CD14-positive monocyte (primary cell): Measurements from ENCODE around the gene FAT1. TPM values are rescaled to one million over a fixed set of nuclear protein-coding genes. Genes with fewer than 3 reads are reported as not detected.

Experiments used
- DNase-seq, 3 donors: peaks; one replicate each; pipeline ENCODE4 v3.0.0-alpha.2; 2011 to 2022
- H2AFZ ChIP-seq: 2 replicates; pipeline ENCODE4 v1.6.0; 2012; ENCODE audit warnings: mild to moderate bottlenecking, low read depth, low read length, inconsistent platforms; ENCODE audit not compliant: insufficient read depth, poor library complexity, severe bottlenecking
- H3K27ac ChIP-seq, 2 donors: 1 replicate in 1 of 2; 2 replicates in 1 of 2; pipeline ENCODE4 v1.5.1; 2012 to 2013; ENCODE audit warnings: low read length in 2 of 2, control low read depth in 1 of 2, inconsistent platforms in 1 of 2, low read depth in 1 of 2, mild to moderate bottlenecking in 1 of 2
- H3K27me3 ChIP-seq, 2 donors: one replicate each; pipeline versions ENCODE4 v1.6.0 to v1.6.1; 2011 to 2013; ENCODE audit warnings: low read length in 2 of 2; ENCODE audit not compliant: control insufficient read depth in 2 of 2, insufficient read depth in 2 of 2
- H3K36me3 ChIP-seq, 2 donors: replicated peaks in 1 of 2; 1 replicate in 1 of 2; 2 replicates in 1 of 2; pipeline versions ENCODE4 v1.5.1 to v1.6.1; 2012 to 2013; ENCODE audit warnings: low read length in 2 of 2, control low read depth in 1 of 2, inconsistent platforms in 1 of 2, mild to moderate bottlenecking in 1 of 2; ENCODE audit not compliant: insufficient read depth in 2 of 2, control insufficient read depth in 1 of 2
- H3K4me1 ChIP-seq, 2 donors: 1 replicate in 1 of 2; 2 replicates in 1 of 2; pipeline versions ENCODE4 v1.5.1 to v1.6.1; 2012 to 2013; ENCODE audit warnings: low read length in 2 of 2, control low read depth in 1 of 2, inconsistent platforms in 1 of 2, mild to moderate bottlenecking in 1 of 2, moderate library complexity in 1 of 2; ENCODE audit not compliant: insufficient read depth in 2 of 2, control insufficient read depth in 1 of 2
- H3K4me2 ChIP-seq: replicated peaks from 2 replicates; pipeline ENCODE3; 2012; ENCODE audit warnings: low read length, moderate library complexity, mild to moderate bottlenecking; ENCODE audit not compliant: poor library complexity, severe bottlenecking; ENCODE audit errors: extremely low read depth
- H3K4me3 ChIP-seq, 3 experiments: fragments of 200-600 bp in 1 of 3; sonication (generic) in 1 of 3; replicated peaks in 1 of 3; 1 replicate in 2 of 3; 2 replicates in 1 of 3; pipeline ENCODE4 v1.5.1; 2011 to 2013; ENCODE audit warnings: low read length in 3 of 3, mild to moderate bottlenecking in 3 of 3, control low read depth in 2 of 3, low read depth in 2 of 3, inconsistent platforms in 1 of 3, moderate library complexity in 1 of 3
- H3K79me2 ChIP-seq: 2 replicates; pipeline ENCODE4 v1.6.0; 2012; ENCODE audit warnings: mild to moderate bottlenecking, control low read depth, inconsistent platforms, low read length, moderate library complexity; ENCODE audit not compliant: insufficient read depth
- H3K9ac ChIP-seq: 2 replicates; pipeline ENCODE4 v1.6.0; 2017; ENCODE audit warnings: low read length, mild to moderate bottlenecking; ENCODE audit not compliant: insufficient read depth, poor library complexity, severe bottlenecking
- H3K9me3 ChIP-seq, 2 donors: replicated peaks in 1 of 2; 1 replicate in 1 of 2; 2 replicates in 1 of 2; pipeline versions ENCODE4 v1.5.1 to v1.6.1; 2012 to 2013; ENCODE audit warnings: low read length in 2 of 2, control low read depth in 1 of 2; ENCODE audit not compliant: control insufficient read depth in 1 of 2, insufficient read depth in 1 of 2
- H4K20me1 ChIP-seq: 2 replicates; pipeline ENCODE4 v1.6.0; 2012; ENCODE audit warnings: mild to moderate bottlenecking, low read length, control low read depth, moderate library complexity; ENCODE audit not compliant: insufficient read depth
- H3K27ac Mint-ChIP-seq, 7 donors: one replicate each; pipeline ENCODE4 v1.8.0; 2020; ENCODE audit warnings: mild to moderate bottlenecking in 7 of 7, mixed read lengths in 7 of 7, moderate library complexity in 6 of 7, inconsistent platforms in 2 of 7
- H3K27me3 Mint-ChIP-seq, 3 donors: one replicate each; pipeline ENCODE4 v1.8.0; 2021 to 2022; ENCODE audit warnings: low read depth in 3 of 3, mild to moderate bottlenecking in 3 of 3, mixed read lengths in 3 of 3, moderate library complexity in 3 of 3, inconsistent platforms in 1 of 3
- H3K36me3 Mint-ChIP-seq, 2 donors: one replicate each; pipeline ENCODE4 v1.8.0; 2020; ENCODE audit warnings: mixed read lengths in 2 of 2, inconsistent platforms in 1 of 2, mild to moderate bottlenecking in 1 of 2
- H3K4me1 Mint-ChIP-seq: one replicate; pipeline ENCODE4 v1.8.0; 2020; ENCODE audit warnings: mild to moderate bottlenecking, mixed read lengths
- H3K4me3 Mint-ChIP-seq, 2 donors: one replicate each; pipeline ENCODE4 v1.8.0; 2020; ENCODE audit warnings: mild to moderate bottlenecking in 2 of 2, mixed read lengths in 2 of 2, moderate library complexity in 1 of 2
- H3K9me3 Mint-ChIP-seq, 7 donors: one replicate each; pipeline ENCODE4 v1.8.0; 2020 to 2022; ENCODE audit warnings: mixed read lengths in 7 of 7, mild to moderate bottlenecking in 6 of 7, moderate library complexity in 6 of 7, inconsistent platforms in 2 of 7
- WGBS: methylation state at CpG from one replicate; pipeline ENCODE4 v1.1.5; 2013; ENCODE audit warnings: missing lambda C conversion rate; ENCODE audit not compliant: insufficient coverage; 5-methylcytosine and 5-hydroxymethylcytosine counted together
- intact Hi-C, 2 donors: fragments of 100-400 bp; cut with micrococcal nuclease; formaldehyde crosslinking; loops; one replicate each; pipeline versions ENCODE4 v1.15.0 to v1.15.1; 2023
- polyA plus RNA-seq, 3 donors: library from polyadenylated mRNA; depleted of rRNA in 1 of 3; unstranded in 2 of 3; stranded (reverse) in 1 of 3; fragments of 300-500 nt in 2 of 3; fragments of >200 nt in 1 of 3; fragmentation: Illumina TruSeq in 2 of 3; gene quantifications; 1 replicate in 2 of 3; 2 replicates in 1 of 3; pipeline ENCODE4 v1.2.3, GENCODE V29; 2012 to 2021
- TF ChIP-seq, protein P1 (sequence below): fragments of 200-600 bp; IDR thresholded peaks from one replicate; pipeline ENCODE4 v1.8.0; 2022; ENCODE audit warnings: antibody characterized with exemption, mild to moderate bottlenecking

The FAT1 gene
- polyA plus RNA-seq, 3 donors: not detected

DNA sequence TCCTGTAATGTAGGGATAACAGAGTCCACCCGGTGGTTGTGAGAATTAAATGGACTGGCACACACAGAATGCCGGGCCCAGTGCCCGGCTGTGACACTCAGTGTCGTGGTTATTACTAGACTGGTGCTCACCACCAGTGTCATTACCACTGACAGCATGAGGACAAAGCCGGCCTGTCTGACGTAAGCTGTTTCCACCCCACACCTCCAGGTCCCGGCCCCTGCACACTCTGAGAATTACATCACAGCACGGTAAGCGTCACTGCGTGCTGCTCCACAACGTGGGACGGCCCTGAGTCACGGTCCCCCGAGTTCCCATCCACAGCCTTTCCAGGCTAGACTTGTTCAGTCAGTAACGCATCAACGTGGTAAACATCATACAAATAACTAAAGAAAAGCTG lies 22.9 kb downstream of the FAT1 start:
- Histone ChIP-seq H3K36me3 (no peaks in the 10 kb centered on the region), H3K9ac (no peak overlapping the region), H3K9me3 (peaks cover 0 to 4% of the 10 kb centered on the region in 2 donors), H3K4me2 (no peak overlapping the region), H3K27ac (no peak overlapping the region), H3K4me3 (no peak overlapping the region), H3K27me3 (no peaks in the 10 kb centered on the region), H2AFZ (no peak overlapping the region), H4K20me1 (no peaks in the 10 kb centered on the region), H3K79me2 (no peaks in the 10 kb centered on the region), H3K4me1 (no peaks in the 10 kb centered on the region)
- Mint-ChIP-seq H3K4me1 (no peaks in the 10 kb centered on the region), H3K27me3 (peaks cover 0 to under 1% (median 0%) of the 10 kb centered on the region in 3 donors), H3K9me3 (peaks cover 0 to 8% (median 3%) of the 10 kb centered on the region in 7 donors), H3K36me3 (no peaks in the 10 kb centered on the region), H3K4me3 (no peak overlapping the region), H3K27ac (no peak overlapping the region)
- DNase-seq: no peak
- intact Hi-C loops: no loop called here
- TF ChIP-seq, protein P1, sequence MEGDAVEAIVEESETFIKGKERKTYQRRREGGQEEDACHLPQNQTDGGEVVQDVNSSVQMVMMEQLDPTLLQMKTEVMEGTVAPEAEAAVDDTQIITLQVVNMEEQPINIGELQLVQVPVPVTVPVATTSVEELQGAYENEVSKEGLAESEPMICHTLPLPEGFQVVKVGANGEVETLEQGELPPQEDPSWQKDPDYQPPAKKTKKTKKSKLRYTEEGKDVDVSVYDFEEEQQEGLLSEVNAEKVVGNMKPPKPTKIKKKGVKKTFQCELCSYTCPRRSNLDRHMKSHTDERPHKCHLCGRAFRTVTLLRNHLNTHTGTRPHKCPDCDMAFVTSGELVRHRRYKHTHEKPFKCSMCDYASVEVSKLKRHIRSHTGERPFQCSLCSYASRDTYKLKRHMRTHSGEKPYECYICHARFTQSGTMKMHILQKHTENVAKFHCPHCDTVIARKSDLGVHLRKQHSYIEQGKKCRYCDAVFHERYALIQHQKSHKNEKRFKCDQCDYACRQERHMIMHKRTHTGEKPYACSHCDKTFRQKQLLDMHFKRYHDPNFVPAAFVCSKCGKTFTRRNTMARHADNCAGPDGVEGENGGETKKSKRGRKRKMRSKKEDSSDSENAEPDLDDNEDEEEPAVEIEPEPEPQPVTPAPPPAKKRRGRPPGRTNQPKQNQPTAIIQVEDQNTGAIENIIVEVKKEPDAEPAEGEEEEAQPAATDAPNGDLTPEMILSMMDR: no peak
- 94% methylated on average over 9 of the region's 16 CpGs for WGBS

DNA sequence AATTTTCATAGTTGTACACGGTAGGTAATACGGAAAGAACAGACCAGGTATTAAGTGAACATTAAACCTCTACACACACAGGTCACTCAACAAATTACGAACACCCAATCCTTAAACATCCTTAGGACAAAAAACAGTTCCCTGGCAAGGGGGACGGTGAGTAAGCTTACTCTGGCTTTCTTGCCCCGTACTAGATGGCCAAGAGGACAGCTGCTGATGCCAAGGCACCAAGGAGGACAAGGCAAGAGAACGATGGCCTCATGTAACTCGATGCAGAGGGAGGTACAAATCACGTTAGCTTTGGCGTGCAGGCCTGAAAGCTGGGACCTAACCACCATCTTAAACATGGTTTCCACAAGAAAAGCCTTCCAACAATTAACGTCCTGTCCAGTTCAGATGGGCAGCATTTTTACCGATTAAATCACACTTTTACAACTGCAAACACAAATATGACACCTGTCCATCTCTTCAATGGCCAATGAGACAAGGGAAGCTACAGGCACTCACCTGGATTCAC lies 23.7 kb downstream of the FAT1 start:
- Histone ChIP-seq H3K9ac (no peak overlapping the region), H3K4me1 (no peaks in the 10 kb centered on the region), H3K9me3 (peaks cover 0 to 4% of the 10 kb centered on the region in 2 donors), H3K4me2 (no peak overlapping the region), H3K79me2 (no peaks in the 10 kb centered on the region), H4K20me1 (no peaks in the 10 kb centered on the region), H3K36me3 (no peaks in the 10 kb centered on the region), H3K27ac (no peak overlapping the region), H3K27me3 (no peaks in the 10 kb centered on the region), H3K4me3 (no peak overlapping the region), H2AFZ (no peak overlapping the region)
- Mint-ChIP-seq H3K36me3 (no peaks in the 10 kb centered on the region), H3K4me3 (no peak overlapping the region), H3K9me3 (peaks cover 0 to 8% (median 2%) of the 10 kb centered on the region in 7 donors), H3K27ac (no peak overlapping the region), H3K27me3 (peaks cover 0 to 2% (median 0%) of the 10 kb centered on the region in 3 donors), H3K4me1 (no peaks in the 10 kb centered on the region)
- WGBS: 90% methylated on average over 11 of the region's 11 CpGs
- intact Hi-C loops: no loop called here
- DNase-seq: no peak
- TF ChIP-seq, protein P1: no peak
